HEK293T (cell line): ENCODE data around the gene ZCCHC7.

Experiments used
- CTCF ChIA-PET: fragments of 350-600 bp; formaldehyde crosslinking; extraction: SDS; loops from one replicate; lab custom pipeline; 2021; ENCODE audit warnings: antibody characterized with exemption, inconsistent platforms; lab: Yijun Ruan, JAX
- POLR2A ChIA-PET: fragments of 350-600 bp; formaldehyde crosslinking; extraction: SDS; loops from one replicate; lab custom pipeline; 2020; ENCODE audit warnings: antibody characterized with exemption, inconsistent platforms; lab: Yijun Ruan, JAX
- DNase-seq: peaks from one replicate; pipeline ENCODE4 v3.0.0; 2012; ENCODE audit warnings: mixed read lengths; ENCODE audit errors: extremely low spot score
- ARNT ChIP-seq: fragments of 450-650 bp; IDR thresholded peaks from 2 replicates; pipeline ENCODE4 v1.6.1; 2017; ENCODE audit warnings: mild to moderate bottlenecking
- BHLHE40 ChIP-seq: fragments of 450-650 bp; IDR thresholded peaks from 2 replicates; pipeline ENCODE4 v1.6.1; 2016; ENCODE audit warnings: mild to moderate bottlenecking, moderate library complexity, borderline replicate concordance
- CTBP1 ChIP-seq: fragments of 450-650 bp; IDR thresholded peaks from 2 replicates; pipeline ENCODE4 v1.6.1; 2016; ENCODE audit warnings: borderline replicate concordance
- ELF4 ChIP-seq: fragments of 450-650 bp; IDR thresholded peaks from 2 replicates; pipeline ENCODE4 v1.6.1; 2017; ENCODE audit warnings: antibody characterized with exemption
- FOXA1 ChIP-seq: fragments of 450-650 bp; IDR thresholded peaks from 2 replicates; pipeline ENCODE4 v1.6.1; 2016; ENCODE audit warnings: mild to moderate bottlenecking
- FOXK2 ChIP-seq: fragments of 450-650 bp; IDR thresholded peaks from 2 replicates; pipeline ENCODE4 v1.6.1; 2016; ENCODE audit warnings: mild to moderate bottlenecking
- FOXM1 ChIP-seq: fragments of 450-650 bp; IDR thresholded peaks from 2 replicates; pipeline ENCODE4 v1.6.1; 2017; ENCODE audit warnings: mild to moderate bottlenecking, borderline replicate concordance
- HDGF ChIP-seq: fragments of 450-650 bp; IDR thresholded peaks from 2 replicates; pipeline ENCODE4 v1.6.1; 2017; ENCODE audit warnings: antibody characterized with exemption, borderline replicate concordance
- L3MBTL2 ChIP-seq: fragments of 450-650 bp; conservative IDR thresholded peaks from 2 replicates; pipeline ENCODE4 v1.6.1; 2016; ENCODE audit warnings: mild to moderate bottlenecking
- LEF1 ChIP-seq: fragments of 450-650 bp; IDR thresholded peaks from 2 replicates; pipeline ENCODE4 v1.6.1; 2017; ENCODE audit warnings: mild to moderate bottlenecking, borderline replicate concordance
- NFRKB ChIP-seq: fragments of 450-650 bp; IDR thresholded peaks from 2 replicates; pipeline ENCODE4 v1.6.1; 2016; ENCODE audit warnings: mild to moderate bottlenecking, moderate library complexity
- PKNOX1 ChIP-seq: fragments of 450-650 bp; IDR thresholded peaks from 2 replicates; pipeline ENCODE4 v1.6.1; 2016
- SP1 ChIP-seq: fragments of 450-650 bp; IDR thresholded peaks from 2 replicates; pipeline ENCODE4 v1.6.1; 2017
- SUZ12 ChIP-seq: fragments of 450-650 bp; IDR thresholded peaks from 2 replicates; pipeline ENCODE4 v1.6.1; 2016; ENCODE audit warnings: mild to moderate bottlenecking
- TARDBP ChIP-seq: fragments of 450-650 bp; IDR thresholded peaks from 2 replicates; pipeline ENCODE4 v1.6.1; 2016
- ZNF384 ChIP-seq: fragments of 450-650 bp; IDR thresholded peaks from 2 replicates; pipeline ENCODE4 v1.6.1; 2016

The ZCCHC7 gene

GRCh38 chr9:37324261-37324683 lies 203.9 kb downstream of the ZCCHC7 start:
- POLR2A ChIA-PET, result no interaction called here
- peak; percentile 29 for DNase-seq
- no peak for TF ChIP-seq SUZ12
- TF ChIP-seq ZNF384, result no peak
- no peak for TF ChIP-seq CTBP1
- TF ChIP-seq FOXA1, result no peak
- no peak for TF ChIP-seq FOXM1
- TF ChIP-seq PKNOX1, result peak; percentile 81
- no peak for TF ChIP-seq TARDBP
- CTCF ChIA-PET, result interaction anchor here (0.5 to 1.2 kb wide), 2 partner anchors 13 to 106 kb away, joined by 3 to 4 read pairs; no protein-coding TSS in a partner anchor

- TF ChIP-seq ZNF384 (no peak), BHLHE40 (no peak), PKNOX1 (peak; percentile 60), FOXK2 (no peak), L3MBTL2 (no peak), HDGF (no peak)
- peak; percentile 22 for DNase-seq
- POLR2A ChIA-PET, result no interaction called here
- CTCF ChIA-PET, result interaction anchor here (1.2 kb wide), 1 partner anchor 14 kb away, joined by 3 read pairs; no protein-coding TSS in a partner anchor
Observed at GRCh38 chr9:37324691-37325490, 204.5 kb downstream of the ZCCHC7 start.

- POLR2A ChIA-PET, result no interaction called here
- DNase-seq, result no peak
- TF ChIP-seq ELF4 (no peak), ARNT (no peak), HDGF (no peak), CTBP1 (no peak), FOXK2 (no peak), SP1 (no peak), BHLHE40 (no peak), PKNOX1 (no peak), FOXA1 (no peak), TARDBP (no peak), NFRKB (no peak), SUZ12 (no peak)
- CTCF ChIA-PET, result no interaction called here
Observed at GRCh38 chr9:37325778-37326177, 205.4 kb downstream of the ZCCHC7 start.

- CTCF ChIA-PET, result no interaction called here
- POLR2A ChIA-PET, result no interaction called here
Observed at GRCh38 chr9:37327553-37327952, 207.2 kb downstream of the ZCCHC7 start.

GRCh38 chr9:37328556-37329227 lies 208.3 kb downstream of the ZCCHC7 start:
- no peak for DNase-seq
- CTCF ChIA-PET, result interaction anchor here (1.2 kb wide), 1 partner anchor 208 kb away, joined by 3 read pairs; the partner anchor contains the start of gene ZCCHC7
- no peak for TF ChIP-seq BHLHE40
- no peak for TF ChIP-seq LEF1
- peak; percentile 61 for TF ChIP-seq PKNOX1
- POLR2A ChIA-PET, result no interaction called here

More at GRCh38 chr9:37327553-37327952, 207.2 kb downstream of the ZCCHC7 start:
- no peak for TF ChIP-seq LEF1
- no peak for TF ChIP-seq FOXK2
- no peak for TF ChIP-seq NFRKB
- TF ChIP-seq PKNOX1, result no peak
- TF ChIP-seq ZNF384, result no peak
- no peak for DNase-seq
